MCF 10A (cell line): ENCODE data around the gene AGGF1. TPM values are rescaled to one million over a fixed set of nuclear protein-coding genes. Genes with fewer than 3 reads are reported as not detected.

Source experiments
- BruUV-seq: library from RNA; stranded (reverse); fragments of 400-500 nt; replicated peaks from 2 replicates; lab custom pipeline; 2021; lab: Mats Ljungman, UMichigan
- CTCF ChIA-PET: fragments of 300-600 bp; sonication (Branson Sonifier 250); formaldehyde crosslinking; extraction: SDS; loops from one replicate; lab custom pipeline; 2021; ENCODE audit warnings: antibody characterized with exemption, inconsistent platforms; lab: Yijun Ruan, JAX
- POLR2A ChIA-PET: fragments of 300-600, 350-650 bp; sonication (Branson Sonifier 250); formaldehyde crosslinking; extraction: SDS; loops from one replicate; lab custom pipeline; 2020; ENCODE audit warnings: antibody characterized with exemption, inconsistent platforms; lab: Yijun Ruan, JAX
- DNase-seq: peaks from one replicate; pipeline ENCODE4 v3.0.0-alpha.2; 2018; ENCODE audit not compliant: unreplicated experiment
- H3K27ac Mint-ChIP-seq: one replicate; pipeline ENCODE4 v1.8.0; 2022; ENCODE audit warnings: mild to moderate bottlenecking, low read depth, mixed read lengths; ENCODE audit not compliant: unreplicated experiment
- H3K27me3 Mint-ChIP-seq: one replicate; pipeline ENCODE4 v1.8.0; 2022; ENCODE audit warnings: mixed read lengths; ENCODE audit not compliant: insufficient read depth, unreplicated experiment
- H3K36me3 Mint-ChIP-seq: one replicate; pipeline ENCODE4 v1.8.0; 2022; ENCODE audit warnings: mild to moderate bottlenecking, moderate library complexity, mixed read lengths; ENCODE audit not compliant: insufficient read depth, unreplicated experiment
- H3K4me1 Mint-ChIP-seq: one replicate; pipeline ENCODE4 v1.8.0; 2022; ENCODE audit warnings: mixed read lengths; ENCODE audit not compliant: insufficient read depth, unreplicated experiment
- H3K4me3 Mint-ChIP-seq: one replicate; pipeline ENCODE4 v1.8.0; 2022; ENCODE audit warnings: mild to moderate bottlenecking, moderate library complexity, mixed read lengths; ENCODE audit not compliant: unreplicated experiment
- H3K9me3 Mint-ChIP-seq: one replicate; pipeline ENCODE4 v1.8.0; 2022; ENCODE audit warnings: mixed read lengths; ENCODE audit not compliant: unreplicated experiment
- CTCF ChIP-seq: fragments of 200-600 bp; IDR thresholded peaks from one replicate; pipeline ENCODE4 v1.8.0; 2022; ENCODE audit warnings: antibody characterized with exemption, mild to moderate bottlenecking; ENCODE audit not compliant: unreplicated experiment
- intact Hi-C: fragments of 100-400 bp; cut with micrococcal nuclease; formaldehyde crosslinking; loops from 2 replicates; pipeline ENCODE4 v1.14.1; 2022
- total RNA-seq: library from RNA; stranded (reverse); gene quantifications from 2 replicates; pipeline ENCODE4 v1.2.3, GENCODE V29; 2022

Gene AGGF1
- total RNA-seq, 1 experiment from 2014 or later, result 19.5 TPM

- POLR2A ChIA-PET, result interaction anchor here (1.3 kb wide), 1 partner anchor 24 kb away, joined by 3 read pairs; the partner anchor contains the start of gene AGGF1
- Mint-ChIP-seq H3K36me3 (no peaks in the 10 kb centered on the region), H3K4me3 (no peak overlapping the region), H3K4me1 (no peaks in the 10 kb centered on the region), H3K27ac (no peak overlapping the region), H3K27me3 (no peaks in the 10 kb centered on the region), H3K9me3 (no peaks in the 10 kb centered on the region)
- TF ChIP-seq CTCF, result no peak
- BruUV-seq, result no TSS peak
- DNase-seq, result no peak
- CTCF ChIA-PET, result no interaction called here
- intact Hi-C loops, result no loop called here
Observed at GRCh38 chr5:77006124-77006523, 24.1 kb upstream of the AGGF1 start.

GRCh38 chr5:77008413-77008812 is 21.8 kb upstream of the AGGF1 start:
- POLR2A ChIA-PET, result no interaction called here
- CTCF ChIA-PET, result interaction anchor here (0.8 to 1.2 kb wide), 3 partner anchors 139 to 1264 kb away, joined by 3 to 4 read pairs (median 3); no protein-coding TSS in a partner anchor

GRCh38 chr5:77010243-77010642 is 20.0 kb upstream of the AGGF1 start:
- DNase-seq, result no peak
- BruUV-seq, result no TSS peak
- no peak for TF ChIP-seq CTCF
- Mint-ChIP-seq H3K27ac (no peak overlapping the region), H3K9me3 (no peaks in the 10 kb centered on the region), H3K4me1 (no peaks in the 10 kb centered on the region), H3K36me3 (no peaks in the 10 kb centered on the region), H3K27me3 (no peaks in the 10 kb centered on the region), H3K4me3 (no peak overlapping the region)
- POLR2A ChIA-PET, result no interaction called here
- intact Hi-C loops, result no loop called here
- CTCF ChIA-PET, result no interaction called here

More at GRCh38 chr5:77008413-77008812, 21.8 kb upstream of the AGGF1 start:
- no peak for DNase-seq
- TF ChIP-seq CTCF, result no peak
- Mint-ChIP-seq H3K36me3 (no peaks in the 10 kb centered on the region), H3K27me3 (no peaks in the 10 kb centered on the region), H3K27ac (no peak overlapping the region), H3K9me3 (no peaks in the 10 kb centered on the region), H3K4me1 (no peaks in the 10 kb centered on the region), H3K4me3 (no peak overlapping the region)
- intact Hi-C loops, result no loop called here
- BruUV-seq, result no TSS peak

- intact Hi-C loops, result no loop called here
- no peaks in the 10 kb centered on the region for H3K27me3 Mint-ChIP-seq
- POLR2A ChIA-PET, result no interaction called here
- no peak for TF ChIP-seq CTCF
- H3K36me3 Mint-ChIP-seq, result no peaks in the 10 kb centered on the region
- no peak overlapping the region for H3K27ac Mint-ChIP-seq
- no peak for DNase-seq
- no peak overlapping the region for H3K4me3 Mint-ChIP-seq
- H3K9me3 Mint-ChIP-seq, result no peaks in the 10 kb centered on the region
- CTCF ChIA-PET, result interaction anchor here (0.6 to 1.0 kb wide), 2 partner anchors 142 to 179 kb away, joined by 3 read pairs; no protein-coding TSS in a partner anchor
- no TSS peak for BruUV-seq
- no peaks in the 10 kb centered on the region for H3K4me1 Mint-ChIP-seq
Observed at GRCh38 chr5:77011498-77011897, 18.7 kb upstream of the AGGF1 start.
